Measurements from ENCODE around the gene C3orf18.

- TF ChIP-seq ARNT (IDR thresholded peaks at IDR 0.05) (no peak), BHLHE40 (IDR thresholded peaks at IDR 0.05; ENCODE audit: borderline replicate concordance) (no peak), TARDBP (IDR thresholded peaks at IDR 0.05) (no peak), SUZ12 (IDR thresholded peaks at IDR 0.05) (no peak), ELF4 (IDR thresholded peaks at IDR 0.05) (no peak), HDGF (IDR thresholded peaks at IDR 0.05; ENCODE audit: borderline replicate concordance) (no peak), FOXA1 (IDR thresholded peaks at IDR 0.05) (no peak), LEF1 (IDR thresholded peaks at IDR 0.05; ENCODE audit: borderline replicate concordance) (no peak), FOXM1 (IDR thresholded peaks at IDR 0.05; ENCODE audit: borderline replicate concordance) (no peak), CTBP1 (IDR thresholded peaks at IDR 0.05; ENCODE audit: borderline replicate concordance) (no peak), SP1 (IDR thresholded peaks at IDR 0.05) (no peak), PKNOX1 (IDR thresholded peaks at IDR 0.05) (no peak)
Observed at GRCh38 chr3:50567011-50567385, 549 bp downstream of the C3orf18 start.
